Brain microvascular endothelial cell (primary cell): Measurements from ENCODE around the gene RPL37A.

ENCODE experiments used
- DNase-seq: peaks from one replicate; pipeline ENCODE4 v3.0.0-alpha.2; 2020
- H3K27ac ChIP-seq: fragments of 250-450 bp; sonication (Bioruptor Pico); 2 replicates; pipeline ENCODE4 v1.5.1; 2020; ENCODE audit warnings: mild to moderate bottlenecking, moderate library complexity
- H3K27me3 ChIP-seq: fragments of 250-450 bp; sonication (Bioruptor Pico); replicated peaks from 2 replicates; pipeline ENCODE4 v1.5.1; 2020; ENCODE audit warnings: mild to moderate bottlenecking
- H3K36me3 ChIP-seq: fragments of 250-450 bp; sonication (Bioruptor Pico); replicated peaks from 2 replicates; pipeline ENCODE4 v1.5.1; 2020; ENCODE audit warnings: mild to moderate bottlenecking
- H3K4me3 ChIP-seq: 2 replicates; pipeline ENCODE4 v1.5.1; 2011; ENCODE audit warnings: low read depth, mild to moderate bottlenecking, control low read depth, low read length, moderate library complexity
- in situ Hi-C: cut with HindIII; loops from 2 replicates; pipeline ENCODE4 v1.10.0; 2017; ENCODE audit warnings: low sequenced_read_pairs, low pct_ligation_motif_present
- TF ChIP-seq, protein P1 (sequence below): IDR thresholded peaks from 2 replicates; pipeline ENCODE4 v1.5.1; 2011; ENCODE audit warnings: low read depth, mild to moderate bottlenecking, moderate library complexity, low read length, control low read depth, inconsistent platforms; ENCODE audit errors: missing control alignments

The RPL37A gene

DNA sequence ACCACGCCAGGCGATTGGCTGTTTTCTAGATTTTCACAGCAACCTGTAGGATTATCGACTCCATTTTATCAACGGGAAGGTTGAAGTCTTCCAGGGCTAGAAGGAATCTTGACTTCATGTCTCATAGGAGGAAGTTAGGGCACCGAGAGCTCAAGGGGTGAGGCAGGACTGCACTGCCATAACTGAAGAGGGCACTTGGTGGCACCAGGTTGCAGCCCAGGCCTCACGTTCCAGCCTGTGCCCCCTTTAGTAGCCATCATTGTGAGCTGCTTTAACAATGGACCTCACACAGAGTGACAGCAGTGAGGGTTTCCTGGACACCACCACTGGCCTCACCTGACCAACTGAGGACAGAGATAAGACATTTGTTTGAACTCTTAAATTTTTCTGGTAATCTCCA lies 22.9 kb upstream of the RPL37A start:
- in situ Hi-C loops, result no loop called here
- no peaks in the 10 kb centered on the region for H3K36me3 ChIP-seq
- no peak overlapping the region for H3K4me3 ChIP-seq
- TF ChIP-seq, protein P1, sequence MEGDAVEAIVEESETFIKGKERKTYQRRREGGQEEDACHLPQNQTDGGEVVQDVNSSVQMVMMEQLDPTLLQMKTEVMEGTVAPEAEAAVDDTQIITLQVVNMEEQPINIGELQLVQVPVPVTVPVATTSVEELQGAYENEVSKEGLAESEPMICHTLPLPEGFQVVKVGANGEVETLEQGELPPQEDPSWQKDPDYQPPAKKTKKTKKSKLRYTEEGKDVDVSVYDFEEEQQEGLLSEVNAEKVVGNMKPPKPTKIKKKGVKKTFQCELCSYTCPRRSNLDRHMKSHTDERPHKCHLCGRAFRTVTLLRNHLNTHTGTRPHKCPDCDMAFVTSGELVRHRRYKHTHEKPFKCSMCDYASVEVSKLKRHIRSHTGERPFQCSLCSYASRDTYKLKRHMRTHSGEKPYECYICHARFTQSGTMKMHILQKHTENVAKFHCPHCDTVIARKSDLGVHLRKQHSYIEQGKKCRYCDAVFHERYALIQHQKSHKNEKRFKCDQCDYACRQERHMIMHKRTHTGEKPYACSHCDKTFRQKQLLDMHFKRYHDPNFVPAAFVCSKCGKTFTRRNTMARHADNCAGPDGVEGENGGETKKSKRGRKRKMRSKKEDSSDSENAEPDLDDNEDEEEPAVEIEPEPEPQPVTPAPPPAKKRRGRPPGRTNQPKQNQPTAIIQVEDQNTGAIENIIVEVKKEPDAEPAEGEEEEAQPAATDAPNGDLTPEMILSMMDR, result no peak
- no peak for DNase-seq
- H3K27me3 ChIP-seq, result no peaks in the 10 kb centered on the region
- no peak overlapping the region for H3K27ac ChIP-seq

- no peak overlapping the region for H3K27ac ChIP-seq
- no peak overlapping the region for H3K4me3 ChIP-seq
- in situ Hi-C loops, result no loop called here
- H3K27me3 ChIP-seq, result no peaks in the 10 kb centered on the region
- no peak for DNase-seq
- TF ChIP-seq, protein P1, result no peak
- no peaks in the 10 kb centered on the region for H3K36me3 ChIP-seq
Measured at GRCh38 chr2:216477283-216478035, 21.2 kb upstream of the RPL37A start.

GRCh38 chr2:216478151-216478550 lies 20.5 kb upstream of the RPL37A start:
- no peak overlapping the region for H3K4me3 ChIP-seq
- H3K27me3 ChIP-seq, result no peaks in the 10 kb centered on the region
- TF ChIP-seq, protein P1, result no peak
- peak; percentile 75 for DNase-seq
- in situ Hi-C loops, result no loop called here
- H3K36me3 ChIP-seq, result no peaks in the 10 kb centered on the region
- no peak overlapping the region for H3K27ac ChIP-seq

- in situ Hi-C loops, result no loop called here
- TF ChIP-seq, protein P1, result no peak
- Histone ChIP-seq H3K36me3 (no peaks in the 10 kb centered on the region), H3K4me3 (no peak overlapping the region), H3K27me3 (no peaks in the 10 kb centered on the region), H3K27ac (no peak overlapping the region)
- DNase-seq, result no peak
Measured at GRCh38 chr2:216478791-216479190, 19.9 kb upstream of the RPL37A start.

GRCh38 chr2:216480221-216480620 lies 18.4 kb upstream of the RPL37A start:
- Histone ChIP-seq H3K4me3 (no peak overlapping the region), H3K27ac (no peak overlapping the region), H3K27me3 (no peaks in the 10 kb centered on the region), H3K36me3 (no peaks in the 10 kb centered on the region)
- no peak for DNase-seq
- TF ChIP-seq, protein P1, result no peak
- in situ Hi-C loops, result no loop called here

GRCh38 chr2:216482640-216483039 lies 16.0 kb upstream of the RPL37A start:
- TF ChIP-seq, protein P1, result no peak
- in situ Hi-C loops, result no loop called here
- Histone ChIP-seq H3K27me3 (no peaks in the 10 kb centered on the region), H3K4me3 (no peak overlapping the region), H3K27ac (no peak overlapping the region), H3K36me3 (no peaks in the 10 kb centered on the region)
- no peak for DNase-seq
